ENCODE measurements around the gene RMND1.
"Not testable (repeated sequence)": the region's sequence is repeated elsewhere in the genome, so short reads cannot be mapped to it uniquely, and the experiment has no call there.

Gene RMND1

GRCh38 chr6:151388236-151388635 is 63.7 kb downstream of the RMND1 start:
- Histone ChIP-seq H3K36me3 (ENCODE audit: low read depth) (peaks cover 18% of the 10 kb centered on the region), H3K4me3 (ENCODE audit: severe bottlenecking) (no peak overlapping the region), H3K4me1 (ENCODE audit: insufficient read depth, poor library complexity, severe bottlenecking) (peaks cover 17% of the 10 kb centered on the region), H3K27me3 (ENCODE audit: insufficient read depth, poor library complexity, severe bottlenecking) (no peaks in the 10 kb centered on the region), H3K9me3 (ENCODE audit: severe bottlenecking) (no peaks in the 10 kb centered on the region), H3K27ac (ENCODE audit: poor library complexity, severe bottlenecking) (no peak overlapping the region)
- no peak for TF ChIP-seq CTCF (IDR thresholded peaks at IDR 0.05; ENCODE audit: poor library complexity, severe bottlenecking)
- no peak for DNase-seq (ENCODE audit: low spot score)
- ATAC-seq (ENCODE audit: low read depth): no peak

GRCh38 chr6:151387175-151387970 is 64.6 kb downstream of the RMND1 start:
- Histone ChIP-seq H3K27me3 (ENCODE audit: insufficient read depth, poor library complexity, severe bottlenecking) (no peaks in the 10 kb centered on the region), H3K4me3 (ENCODE audit: severe bottlenecking) (no peak overlapping the region), H3K9me3 (ENCODE audit: severe bottlenecking) (no peaks in the 10 kb centered on the region), H3K36me3 (ENCODE audit: low read depth) (peaks cover 13% of the 10 kb centered on the region; the same call in 1 of the 2 replicates), H3K27ac (ENCODE audit: poor library complexity, severe bottlenecking) (no peak overlapping the region), H3K4me1 (ENCODE audit: insufficient read depth, poor library complexity, severe bottlenecking) (peaks cover 8% of the 10 kb centered on the region)
- DNase-seq (ENCODE audit: low spot score) (no peak), ATAC-seq (ENCODE audit: low read depth) (no peak)
- TF ChIP-seq CTCF (IDR thresholded peaks at IDR 0.05; ENCODE audit: poor library complexity, severe bottlenecking): no peak

- H3K27me3 ChIP-seq (ENCODE audit: insufficient read depth, poor library complexity, severe bottlenecking): no peaks in the 10 kb centered on the region
- peaks cover 6% of the 10 kb centered on the region for H3K4me1 ChIP-seq (ENCODE audit: insufficient read depth, poor library complexity, severe bottlenecking)
- TF ChIP-seq CTCF (IDR thresholded peaks at IDR 0.05; ENCODE audit: poor library complexity, severe bottlenecking): no peak
- H3K27ac ChIP-seq (ENCODE audit: poor library complexity, severe bottlenecking): no peak overlapping the region
- ATAC-seq (ENCODE audit: low read depth) (no peak), DNase-seq (ENCODE audit: low spot score) (no peak)
- H3K36me3 ChIP-seq (ENCODE audit: low read depth): peaks cover 13% of the 10 kb centered on the region; the same call in 1 of the 2 replicates
- H3K4me3 ChIP-seq (ENCODE audit: severe bottlenecking): no peak overlapping the region
- H3K9me3 ChIP-seq (ENCODE audit: severe bottlenecking): no peaks in the 10 kb centered on the region
These were observed 66.7 kb downstream of the RMND1 start for GRCh38 chr6:151385177-151385576.

- H3K9me3 ChIP-seq (ENCODE audit: severe bottlenecking): no peaks in the 10 kb centered on the region
- no peak for TF ChIP-seq CTCF (IDR thresholded peaks at IDR 0.05; ENCODE audit: poor library complexity, severe bottlenecking)
- no peak for ATAC-seq (ENCODE audit: low read depth)
- no peak for DNase-seq (ENCODE audit: low spot score)
- no peak overlapping the region for H3K4me3 ChIP-seq (ENCODE audit: severe bottlenecking)
- H3K4me1 ChIP-seq (ENCODE audit: insufficient read depth, poor library complexity, severe bottlenecking): peaks cover 6% of the 10 kb centered on the region
- H3K27me3 ChIP-seq (ENCODE audit: insufficient read depth, poor library complexity, severe bottlenecking): no peaks in the 10 kb centered on the region
- no peak overlapping the region for H3K27ac ChIP-seq (ENCODE audit: poor library complexity, severe bottlenecking)
- H3K36me3 ChIP-seq (ENCODE audit: low read depth): peaks cover 13% of the 10 kb centered on the region; the same call in 1 of the 2 replicates
These were observed 67.8 kb downstream of the RMND1 start for GRCh38 chr6:151384151-151384550.

GRCh38 chr6:151382631-151383030 is 69.3 kb downstream of the RMND1 start:
- ATAC-seq (ENCODE audit: low read depth); H3K4me3 ChIP-seq (ENCODE audit: severe bottlenecking); H3K27me3 ChIP-seq (ENCODE audit: insufficient read depth, poor library complexity, severe bottlenecking); H3K27ac ChIP-seq (ENCODE audit: poor library complexity, severe bottlenecking); DNase-seq (ENCODE audit: low spot score); H3K4me1 ChIP-seq (ENCODE audit: insufficient read depth, poor library complexity, severe bottlenecking); H3K36me3 ChIP-seq (ENCODE audit: low read depth); H3K9me3 ChIP-seq (ENCODE audit: severe bottlenecking): not testable (repeated sequence)

Data from RWPE2 (cell line).